Cardiac muscle cell (in vitro differentiated cells and primary cell): ENCODE measurements around the gene LST1. TPM values are rescaled to one million over a fixed set of nuclear protein-coding genes. Genes with fewer than 3 reads are reported as not detected.

Source experiments
- DNase-seq, 2 donors: peaks; one replicate each; pipeline versions ENCODE4 v3.0.0 to v3.0.0-alpha.2; 2010 to 2017; ENCODE audit warnings: low read depth in 1 of 2, low spot score in 1 of 2
- H3K27ac ChIP-seq: fragments of 200-600 bp; sonication (generic); 2 replicates; pipeline ENCODE4 v1.5.1; 2016
- H3K27me3 ChIP-seq: fragments of 200-600 bp; sonication (generic); 2 replicates; pipeline ENCODE4 v1.6.0; 2016; ENCODE audit warnings: control low read depth
- H3K36me3 ChIP-seq: fragments of 200-600 bp; sonication (generic); 2 replicates; pipeline ENCODE4 v1.5.1; 2016; ENCODE audit warnings: control low read depth
- H3K4me1 ChIP-seq: fragments of 200-600 bp; sonication (generic); 2 replicates; pipeline ENCODE4 v1.8.1; 2017; ENCODE audit warnings: low read depth, mild to moderate bottlenecking, mixed run types
- H3K4me3 ChIP-seq: fragments of 200-600 bp; sonication (generic); 2 replicates; pipeline ENCODE4 v1.5.1; 2016; ENCODE audit warnings: mild to moderate bottlenecking
- H3K9me3 ChIP-seq: fragments of 200-600 bp; sonication (generic); 2 replicates; pipeline ENCODE4 v1.5.1; 2017; ENCODE audit warnings: low read depth, mild to moderate bottlenecking, control low read depth
- CTCF ChIP-seq: IDR thresholded peaks from 2 replicates; pipeline ENCODE4 v1.5.1; 2012; ENCODE audit warnings: low read depth, mild to moderate bottlenecking, low read length
- polyA plus RNA-seq: library from polyadenylated mRNA; unstranded; fragments of >200 nt; fragmentation: Nextera tagmentation; extraction: Ambion mirVana; gene quantifications from 2 replicates; pipeline ENCODE4 v1.2.1, GENCODE V29; 2016
- total RNA-seq: library from RNA; depleted of rRNA; stranded (reverse); fragments of >200 nt; gene quantifications from 2 replicates; pipeline ENCODE4 v1.2.3, GENCODE V29; 2016

The LST1 gene
- total and polyA plus RNA-seq, 2 experiments from 2014 or later = not detected

GRCh38 chr6:31558318-31558625, 27.8 kb upstream of the LST1 start:
- Histone ChIP-seq H3K27me3 (no peaks in the 10 kb centered on the region), H3K36me3 (peaks cover 16% of the 10 kb centered on the region), H3K27ac (no peak overlapping the region), H3K4me1 (peaks cover 5% of the 10 kb centered on the region), H3K4me3 (no peak overlapping the region), H3K9me3 (no peaks in the 10 kb centered on the region)
- no peak for DNase-seq
- TF ChIP-seq CTCF = no peak

- Histone ChIP-seq H3K36me3 (peaks cover 10% of the 10 kb centered on the region), H3K4me3 (no peak overlapping the region), H3K27ac (no peak overlapping the region), H3K4me1 (peaks cover 5% of the 10 kb centered on the region), H3K9me3 (no peaks in the 10 kb centered on the region), H3K27me3 (no peaks in the 10 kb centered on the region)
- peak in 1 of 2 donors; percentile 52 for DNase-seq
- TF ChIP-seq CTCF = no peak
Measured at GRCh38 chr6:31558631-31559500, 27.2 kb upstream of the LST1 start.

GRCh38 chr6:31559606-31559957, 26.5 kb upstream of the LST1 start:
- Histone ChIP-seq H3K36me3 (peaks cover 8% of the 10 kb centered on the region), H3K27me3 (no peaks in the 10 kb centered on the region), H3K27ac (peak overlapping the region; percentile 64), H3K9me3 (no peaks in the 10 kb centered on the region), H3K4me3 (no peak overlapping the region), H3K4me1 (peaks cover 5% of the 10 kb centered on the region)
- no peak for DNase-seq
- TF ChIP-seq CTCF = no peak

- no peaks in the 10 kb centered on the region for H3K9me3 ChIP-seq
- peaks cover 5% of the 10 kb centered on the region for H3K4me1 ChIP-seq
- no peak for TF ChIP-seq CTCF
- peaks cover 6% of the 10 kb centered on the region for H3K36me3 ChIP-seq
- H3K27ac ChIP-seq = peak overlapping the region; percentile 64
- no peak overlapping the region for H3K4me3 ChIP-seq
- no peaks in the 10 kb centered on the region for H3K27me3 ChIP-seq
- peak in 1 of 2 donors; percentile 76 for DNase-seq
Measured at GRCh38 chr6:31559958-31560696, 25.9 kb upstream of the LST1 start.

- Histone ChIP-seq H3K9me3 (no peaks in the 10 kb centered on the region), H3K27me3 (no peaks in the 10 kb centered on the region), H3K4me3 (no peak overlapping the region), H3K36me3 (peaks cover 6% of the 10 kb centered on the region), H3K4me1 (peaks cover 5% of the 10 kb centered on the region), H3K27ac (peak overlapping the region; percentile 64)
- TF ChIP-seq CTCF = no peak
- no peak for DNase-seq
Measured at GRCh38 chr6:31560697-31561058, 25.4 kb upstream of the LST1 start.
